ENCODE results near the gene TTC7B. TPM values are rescaled to one million over a fixed set of nuclear protein-coding genes. Genes with fewer than 3 reads are reported as not detected.

The TTC7B gene
- total RNA-seq, 3 donors from 2014 or later = 5.0 to 6.0 (median 5.1) TPM

DNA sequence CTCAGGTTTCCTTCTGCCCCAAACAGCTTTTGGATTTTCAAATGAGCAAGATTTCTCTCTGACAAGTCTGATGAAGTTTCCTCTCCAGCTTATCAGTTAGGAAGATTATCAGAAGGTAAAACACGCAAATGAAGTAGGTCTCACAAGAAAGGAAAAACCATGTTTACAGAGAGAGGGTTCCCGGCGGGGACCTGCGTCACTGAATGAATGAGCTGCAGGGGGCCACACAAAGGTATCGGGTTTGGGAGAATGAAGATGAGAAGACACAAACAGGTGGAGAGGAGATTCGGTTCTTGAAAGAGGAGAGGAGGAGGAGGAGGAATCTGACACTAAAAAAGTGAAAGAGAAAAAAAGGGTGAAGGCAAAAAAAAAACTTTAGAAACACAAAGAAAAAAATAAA, 210.8 kb downstream of the TTC7B start:
- no peaks in the 10 kb centered on the region for H3K4me1 Mint-ChIP-seq (ENCODE audit: low read depth)
- no peaks in the 10 kb centered on the region for H3K36me3 Mint-ChIP-seq (ENCODE audit: insufficient read depth)
- DNase-seq = no peak
- ATAC-seq = no peak
- no peaks in the 10 kb centered on the region for H3K9me3 Mint-ChIP-seq
- no peak overlapping the region for H3K4me3 Mint-ChIP-seq
- peaks cover 7% of the 10 kb centered on the region for H3K27me3 Mint-ChIP-seq (ENCODE audit: low read depth)

DNA sequence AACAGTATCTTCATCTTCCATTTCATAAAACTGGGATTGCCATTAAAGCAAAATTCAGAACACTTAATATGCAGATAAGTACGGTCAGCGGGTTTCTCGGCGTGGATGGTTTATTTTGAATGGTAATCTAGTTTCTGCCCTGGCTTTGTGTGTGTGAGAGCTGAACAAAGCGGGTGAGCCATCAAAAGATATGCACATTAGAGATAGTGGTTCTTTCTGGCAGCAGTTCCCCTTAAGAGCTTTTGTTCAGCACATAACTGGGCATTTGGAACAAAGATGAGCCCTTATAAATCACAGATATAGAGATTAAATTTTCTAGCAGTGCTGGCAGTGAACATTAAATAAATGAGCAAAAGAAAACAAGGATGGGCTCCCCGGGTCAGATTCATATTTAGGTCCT, 211.9 kb downstream of the TTC7B start:
- no peaks in the 10 kb centered on the region for H3K9me3 Mint-ChIP-seq
- no peak for ATAC-seq
- peaks cover 7% of the 10 kb centered on the region for H3K27me3 Mint-ChIP-seq (ENCODE audit: low read depth)
- no peak for DNase-seq
- H3K36me3 Mint-ChIP-seq (ENCODE audit: insufficient read depth) = no peaks in the 10 kb centered on the region
- no peak overlapping the region for H3K4me3 Mint-ChIP-seq
- no peaks in the 10 kb centered on the region for H3K4me1 Mint-ChIP-seq (ENCODE audit: low read depth)

DNA sequence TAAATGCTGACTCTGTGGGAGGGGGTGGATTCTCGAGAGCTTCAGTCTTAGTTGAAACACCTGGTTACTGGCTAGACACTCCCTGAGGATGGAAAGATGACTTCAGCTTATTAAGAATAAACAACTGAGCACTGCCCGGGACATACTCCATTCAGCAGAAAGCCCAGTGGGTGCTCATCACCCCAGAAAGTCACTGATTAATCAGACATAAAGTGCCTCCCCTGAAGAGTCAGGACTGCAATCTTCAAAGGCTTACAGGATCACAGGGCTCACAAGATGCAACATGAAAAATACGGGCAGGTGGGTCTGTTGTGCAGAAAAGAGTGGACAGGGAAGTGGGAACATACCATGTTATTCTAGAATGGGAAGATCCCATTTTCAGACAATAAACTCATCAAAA, 212.4 kb downstream of the TTC7B start:
- ATAC-seq = no peak
- DNase-seq = no peak
- Mint-ChIP-seq H3K36me3 (ENCODE audit: insufficient read depth) (no peaks in the 10 kb centered on the region), H3K27me3 (ENCODE audit: low read depth) (peaks cover 7% of the 10 kb centered on the region), H3K9me3 (no peaks in the 10 kb centered on the region), H3K4me1 (ENCODE audit: low read depth) (no peaks in the 10 kb centered on the region), H3K4me3 (no peak overlapping the region)

DNA sequence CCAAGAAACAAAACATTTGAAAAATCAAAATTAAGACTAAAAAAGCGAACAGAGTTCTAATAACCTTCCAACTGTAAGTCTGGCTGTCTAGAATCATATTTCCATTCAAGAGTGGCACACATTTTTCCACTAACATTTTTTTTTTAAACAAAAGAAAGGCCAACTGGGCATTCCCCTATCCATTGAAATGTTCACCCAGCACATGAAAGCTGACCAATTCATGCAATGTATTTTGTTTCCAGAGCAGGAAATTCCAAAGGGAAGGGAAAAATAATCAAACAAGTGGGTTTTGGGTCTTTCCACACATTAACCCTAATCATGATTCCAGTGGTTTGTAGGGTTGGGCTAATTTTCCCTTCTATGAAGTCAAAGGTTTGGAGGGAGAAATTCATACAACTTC, 212.9 kb downstream of the TTC7B start:
- ATAC-seq = no peak
- no peak for DNase-seq
- H3K9me3 Mint-ChIP-seq = no peaks in the 10 kb centered on the region
- peaks cover 7% of the 10 kb centered on the region for H3K27me3 Mint-ChIP-seq (ENCODE audit: low read depth)
- H3K4me3 Mint-ChIP-seq = no peak overlapping the region
- H3K36me3 Mint-ChIP-seq (ENCODE audit: insufficient read depth) = no peaks in the 10 kb centered on the region
- no peaks in the 10 kb centered on the region for H3K4me1 Mint-ChIP-seq (ENCODE audit: low read depth)

DNA sequence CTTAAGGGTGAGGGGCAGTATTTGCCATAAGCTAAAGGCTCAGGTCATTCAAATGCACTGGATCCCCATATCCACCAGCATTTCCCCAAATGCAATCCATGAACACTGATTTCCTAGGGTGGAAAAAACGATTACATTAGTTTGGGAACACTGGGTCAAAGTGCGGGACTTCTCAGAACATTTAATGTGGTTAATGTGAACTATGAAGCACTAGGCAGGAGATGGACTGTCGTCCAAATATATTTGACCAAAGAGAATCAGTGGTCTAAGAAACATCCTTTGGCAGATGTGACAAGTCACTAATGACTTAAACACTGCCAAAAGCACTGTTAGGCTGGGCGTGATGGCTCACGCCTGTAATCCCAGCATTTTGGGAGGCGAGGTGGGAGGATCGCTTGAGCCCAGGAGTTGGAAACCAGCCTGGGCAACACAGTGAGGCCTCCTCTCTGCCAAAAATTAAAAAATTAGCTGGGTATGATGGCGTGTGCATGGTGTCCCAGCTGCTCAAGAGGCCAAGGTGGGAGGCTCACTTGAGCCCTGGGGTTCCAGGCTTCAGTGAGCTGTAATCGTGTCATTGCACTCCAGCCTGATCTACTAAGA, 214.0 kb downstream of the TTC7B start:
- Mint-ChIP-seq H3K36me3 (ENCODE audit: insufficient read depth) (no peaks in the 10 kb centered on the region), H3K4me3 (no peak overlapping the region), H3K4me1 (ENCODE audit: low read depth) (no peaks in the 10 kb centered on the region), H3K9me3 (no peaks in the 10 kb centered on the region), H3K27me3 (ENCODE audit: low read depth) (peaks cover 7% of the 10 kb centered on the region)
- no peak for ATAC-seq
- no peak for DNase-seq

DNA sequence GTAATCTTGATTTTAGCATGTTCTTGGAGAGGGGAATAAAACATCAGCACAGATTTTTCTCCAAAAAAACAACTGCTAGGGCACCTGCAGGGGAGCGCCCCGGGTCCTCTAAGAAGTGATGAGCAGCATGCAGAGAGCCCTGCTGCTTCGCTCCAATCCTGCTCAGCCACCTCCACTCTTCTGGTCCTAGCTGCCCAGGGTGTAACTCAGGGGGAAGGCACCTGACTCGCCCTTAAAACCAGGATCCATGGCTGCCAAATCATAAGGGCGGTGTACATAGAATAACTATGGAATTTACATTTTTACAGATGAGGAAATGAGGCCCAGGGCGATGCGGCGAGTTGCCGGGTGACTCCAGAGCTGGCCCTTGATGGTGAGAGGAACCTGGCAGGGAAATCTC, 214.7 kb downstream of the TTC7B start:
- no peak for DNase-seq
- peaks cover 9% of the 10 kb centered on the region for H3K27me3 Mint-ChIP-seq (ENCODE audit: low read depth)
- no peaks in the 10 kb centered on the region for H3K4me1 Mint-ChIP-seq (ENCODE audit: low read depth)
- ATAC-seq = no peak
- H3K9me3 Mint-ChIP-seq = no peaks in the 10 kb centered on the region
- H3K4me3 Mint-ChIP-seq = no peak overlapping the region
- no peaks in the 10 kb centered on the region for H3K36me3 Mint-ChIP-seq (ENCODE audit: insufficient read depth)

DNA sequence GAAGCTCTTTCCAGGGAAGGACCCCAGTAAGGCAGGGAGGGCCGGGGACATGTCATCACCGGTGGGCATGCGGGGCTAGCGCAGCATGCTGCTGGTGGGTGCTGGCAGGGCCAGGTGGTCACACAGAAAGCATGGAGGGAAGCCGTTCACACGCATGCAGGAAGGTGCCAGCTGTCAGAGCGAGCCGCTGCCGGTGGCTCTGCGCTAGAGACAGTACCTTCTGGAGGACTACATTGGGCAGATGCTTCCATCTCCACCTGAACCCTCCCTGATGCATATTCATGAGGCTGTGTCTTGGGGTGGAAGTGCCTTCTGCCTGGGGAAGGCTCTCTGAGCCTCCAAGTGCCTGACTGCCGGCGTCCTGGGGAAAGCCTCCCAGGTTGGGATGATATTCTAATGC, 215.6 kb downstream of the TTC7B start:
- no peaks in the 10 kb centered on the region for H3K4me1 Mint-ChIP-seq (ENCODE audit: low read depth)
- no peak for DNase-seq
- H3K27me3 Mint-ChIP-seq (ENCODE audit: low read depth) = peaks cover 7% of the 10 kb centered on the region

DNA sequence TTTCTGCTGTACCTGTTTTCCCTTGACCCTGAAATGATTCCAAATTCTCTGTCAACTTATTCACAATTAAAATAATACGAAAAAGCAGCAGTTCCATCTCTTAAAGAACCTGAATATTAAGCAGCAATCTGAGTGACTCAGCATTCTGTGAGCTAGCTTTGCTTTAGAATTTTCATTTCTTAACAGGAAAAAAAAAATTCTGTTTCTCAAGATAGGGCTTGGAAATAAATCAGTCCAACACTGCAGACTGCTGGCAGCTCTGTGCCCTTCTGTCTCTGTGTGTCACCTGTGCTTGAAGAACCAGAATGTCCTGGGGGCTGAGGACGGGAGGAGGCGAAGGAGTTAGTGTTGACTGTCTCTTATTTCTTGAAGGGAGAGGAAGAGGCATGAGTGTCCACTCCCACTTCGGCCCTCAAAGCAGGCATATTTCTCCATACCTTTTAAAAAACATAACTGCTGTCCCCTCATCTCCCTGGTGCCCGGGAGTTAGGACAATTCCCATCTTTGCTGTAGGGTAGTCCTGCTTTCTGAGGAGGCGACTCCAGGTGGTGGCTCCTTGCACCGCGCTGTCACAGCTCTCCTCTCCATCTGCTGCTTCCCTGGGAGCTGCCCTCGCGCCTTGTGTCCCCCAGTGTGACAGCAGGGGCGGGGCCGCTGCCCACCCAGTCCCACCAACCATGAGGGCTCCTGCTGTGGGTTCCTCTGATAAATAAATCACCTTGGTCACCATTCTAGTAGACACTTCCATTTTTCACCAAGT, 216.3 kb downstream of the TTC7B start:
- Mint-ChIP-seq H3K27me3 (ENCODE audit: low read depth) (peaks cover 5% of the 10 kb centered on the region), H3K4me1 (ENCODE audit: low read depth) (no peaks in the 10 kb centered on the region), H3K4me3 (no peak overlapping the region), H3K36me3 (ENCODE audit: insufficient read depth) (no peaks in the 10 kb centered on the region), H3K9me3 (no peaks in the 10 kb centered on the region)
- DNase-seq = no peak
- ATAC-seq = no peak

More for the DNA sequence above, 215.6 kb downstream of the TTC7B start:
- no peak for ATAC-seq
- Mint-ChIP-seq H3K9me3 (no peaks in the 10 kb centered on the region), H3K4me3 (no peak overlapping the region), H3K36me3 (ENCODE audit: insufficient read depth) (no peaks in the 10 kb centered on the region)

DNA sequence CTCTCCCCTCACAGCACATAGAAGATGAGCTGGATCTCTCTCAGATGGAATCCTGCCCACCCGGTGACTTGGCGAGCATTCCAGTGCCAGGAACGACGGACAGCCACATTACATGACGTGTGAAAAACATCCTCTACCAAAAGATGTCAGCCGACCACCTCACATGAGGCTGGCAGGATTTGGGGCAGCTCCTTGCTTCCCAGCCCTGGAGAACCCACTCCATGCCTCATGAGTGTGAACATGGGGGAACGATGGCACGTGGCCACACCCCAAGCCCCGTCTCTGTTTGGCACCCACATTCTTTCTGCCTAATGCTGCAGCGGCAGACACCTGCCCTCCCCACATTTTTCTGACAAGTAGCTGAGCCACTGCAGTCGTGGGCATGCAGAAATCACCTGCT, 216.9 kb downstream of the TTC7B start:
- DNase-seq (no peak), ATAC-seq (no peak)
- no peaks in the 10 kb centered on the region for H3K36me3 Mint-ChIP-seq (ENCODE audit: insufficient read depth)
- no peaks in the 10 kb centered on the region for H3K4me1 Mint-ChIP-seq (ENCODE audit: low read depth)
- no peaks in the 10 kb centered on the region for H3K9me3 Mint-ChIP-seq
- no peak overlapping the region for H3K4me3 Mint-ChIP-seq
- H3K27me3 Mint-ChIP-seq (ENCODE audit: low read depth) = peaks cover 5% of the 10 kb centered on the region

DNA sequence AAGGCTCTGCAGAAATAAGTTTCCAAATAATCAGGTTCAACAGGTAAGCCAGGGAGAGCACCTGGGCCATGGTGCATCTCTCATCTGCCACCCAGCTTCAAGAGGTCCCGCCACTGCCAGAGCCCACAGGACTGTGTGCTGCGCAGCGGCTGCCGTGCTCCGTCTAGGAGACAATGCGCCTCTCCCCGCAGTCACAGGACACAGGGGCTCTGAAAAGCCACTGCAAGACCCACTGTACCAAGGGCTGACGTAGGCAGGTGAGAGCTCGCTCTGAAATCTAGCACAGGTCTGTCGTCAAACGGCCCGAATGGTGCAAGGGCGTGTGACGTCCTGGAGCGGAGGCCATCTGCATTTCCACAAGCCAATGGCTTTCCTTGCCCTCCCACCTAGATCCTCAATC, 218.3 kb downstream of the TTC7B start:
- Mint-ChIP-seq H3K4me1 (ENCODE audit: low read depth) (no peaks in the 10 kb centered on the region), H3K27me3 (ENCODE audit: low read depth) (peaks cover 5% of the 10 kb centered on the region), H3K9me3 (no peaks in the 10 kb centered on the region), H3K36me3 (ENCODE audit: insufficient read depth) (no peaks in the 10 kb centered on the region), H3K4me3 (no peak overlapping the region)
- DNase-seq (no peak), ATAC-seq (no peak)

DNA sequence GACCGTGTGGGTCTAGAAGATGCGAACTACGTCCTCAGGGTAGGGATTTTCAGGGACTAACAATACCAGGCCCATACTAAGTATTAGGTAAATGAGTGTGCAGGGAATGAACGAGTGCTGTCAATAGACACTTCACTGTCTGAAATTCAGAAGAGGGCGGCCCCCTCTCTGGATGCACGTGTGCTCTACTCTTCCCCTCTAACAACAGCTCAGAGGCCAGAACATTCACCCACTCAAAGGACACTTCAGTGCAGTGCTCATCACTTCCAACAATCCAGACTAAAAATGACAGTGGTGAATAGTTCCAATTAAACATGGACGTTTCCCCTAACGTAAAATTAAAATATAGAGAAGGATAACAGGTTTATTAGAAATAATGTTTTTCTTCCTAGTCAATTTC, 219.5 kb downstream of the TTC7B start:
- Mint-ChIP-seq H3K4me3 (no peak overlapping the region), H3K27me3 (ENCODE audit: low read depth) (peaks cover 5% of the 10 kb centered on the region), H3K9me3 (no peaks in the 10 kb centered on the region), H3K4me1 (ENCODE audit: low read depth) (no peaks in the 10 kb centered on the region), H3K36me3 (ENCODE audit: insufficient read depth) (no peaks in the 10 kb centered on the region)
- no peak for DNase-seq
- no peak for ATAC-seq

DNA sequence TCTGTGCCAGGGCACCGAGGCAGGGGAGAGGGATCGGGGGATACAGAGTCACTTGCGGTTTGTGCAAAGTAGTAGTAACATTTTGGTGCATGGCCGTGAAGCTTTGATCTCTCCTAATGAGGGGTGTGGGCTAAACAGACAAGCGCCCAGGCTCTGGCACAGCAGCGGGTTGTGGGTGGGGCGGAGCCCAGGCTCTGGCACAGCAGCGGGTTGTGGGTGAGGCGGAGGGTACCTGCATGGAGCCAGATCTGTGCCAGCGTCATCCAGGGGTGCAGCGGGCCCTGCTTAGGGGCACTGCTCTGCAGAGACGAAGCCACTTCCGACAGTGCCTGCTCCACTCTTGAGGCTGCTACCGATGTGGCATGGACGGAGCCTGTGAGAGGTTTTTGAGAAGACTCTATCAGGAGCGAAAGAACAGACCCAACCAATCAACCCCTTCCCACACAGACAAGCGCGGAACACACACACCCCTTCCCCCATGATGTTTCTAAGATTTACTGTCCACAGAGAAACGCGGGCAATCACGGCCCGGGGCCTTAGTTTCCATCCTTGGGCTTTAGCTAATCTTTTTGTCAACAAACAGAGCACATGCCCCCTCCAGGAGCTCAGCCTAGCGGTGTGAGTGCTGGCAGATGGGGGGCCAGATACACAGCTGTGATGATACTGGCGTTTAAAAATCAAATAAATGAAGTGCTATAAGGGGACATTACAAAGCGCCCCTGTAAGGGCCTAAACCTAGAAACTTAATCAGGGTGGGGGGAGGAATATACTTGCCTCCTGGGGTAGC, 222.8 kb downstream of the TTC7B start:
- no peaks in the 10 kb centered on the region for H3K9me3 Mint-ChIP-seq
- ATAC-seq (no peak), DNase-seq (no peak)
- no peaks in the 10 kb centered on the region for H3K36me3 Mint-ChIP-seq (ENCODE audit: insufficient read depth)
- H3K27me3 Mint-ChIP-seq (ENCODE audit: low read depth) = peaks cover 5% of the 10 kb centered on the region
- no peak overlapping the region for H3K4me3 Mint-ChIP-seq
- no peaks in the 10 kb centered on the region for H3K4me1 Mint-ChIP-seq (ENCODE audit: low read depth)

DNA sequence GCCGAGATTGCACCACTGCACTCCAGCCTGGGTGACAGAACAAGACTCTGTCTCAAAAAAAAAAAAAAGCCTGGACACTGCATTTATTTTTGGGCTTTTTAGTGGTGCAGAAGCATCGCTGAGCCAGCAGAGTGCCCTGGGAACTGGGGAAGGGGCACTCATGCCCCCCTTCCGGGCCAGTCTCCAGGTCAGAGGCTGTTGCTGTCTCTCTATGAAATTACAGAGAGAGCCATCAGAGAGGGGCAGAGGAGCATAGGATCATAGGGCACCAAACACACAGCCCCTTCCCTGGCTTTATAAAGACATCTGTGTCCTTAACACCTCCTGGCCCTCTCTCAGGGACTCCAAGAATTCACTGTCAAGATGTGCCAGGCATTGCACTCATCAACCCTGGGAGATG, 223.6 kb downstream of the TTC7B start:
- no peak for ATAC-seq
- no peaks in the 10 kb centered on the region for H3K36me3 Mint-ChIP-seq (ENCODE audit: insufficient read depth)
- peaks cover 5% of the 10 kb centered on the region for H3K27me3 Mint-ChIP-seq (ENCODE audit: low read depth)
- no peaks in the 10 kb centered on the region for H3K9me3 Mint-ChIP-seq
- no peaks in the 10 kb centered on the region for H3K4me1 Mint-ChIP-seq (ENCODE audit: low read depth)
- H3K4me3 Mint-ChIP-seq = no peak overlapping the region
- DNase-seq = no peak

DNA sequence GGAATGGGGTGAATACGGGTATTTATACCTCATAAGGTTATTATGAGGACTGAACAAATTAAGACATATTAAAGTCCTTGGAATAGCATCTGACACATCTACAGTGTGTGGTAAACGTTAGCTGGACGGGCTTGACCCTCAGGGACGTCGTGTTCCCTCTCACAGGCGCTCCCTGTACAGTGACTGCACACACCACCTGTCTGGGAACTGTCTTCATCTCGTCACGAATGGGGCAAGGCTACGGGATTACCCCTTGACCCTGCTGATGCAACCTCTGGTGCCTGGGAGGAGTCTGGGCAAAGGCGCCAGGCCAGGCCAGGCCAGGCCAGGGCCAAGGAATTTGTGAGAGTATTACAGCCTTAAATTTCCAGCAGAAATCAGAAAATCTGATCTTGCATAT, 228.3 kb downstream of the TTC7B start:
- no peaks in the 10 kb centered on the region for H3K9me3 Mint-ChIP-seq
- ATAC-seq (no peak), DNase-seq (no peak)
- no peaks in the 10 kb centered on the region for H3K36me3 Mint-ChIP-seq (ENCODE audit: insufficient read depth)
- H3K4me3 Mint-ChIP-seq = no peak overlapping the region
- no peaks in the 10 kb centered on the region for H3K27me3 Mint-ChIP-seq (ENCODE audit: low read depth)
- no peaks in the 10 kb centered on the region for H3K4me1 Mint-ChIP-seq (ENCODE audit: low read depth)
